Stimulated activated CD4-positive, alpha-beta T cell treated with anti-CD3 and anti-CD28 coated beads, TNF-alpha, amount 100 ng/mL, for 4 hours (primary cell): ENCODE results near the gene CD247.

Source experiments
- DNase-seq, 3 experiments: peaks; one replicate each; pipeline ENCODE4 v3.0.0-alpha.2; 2020; ENCODE audit warnings: low read depth in 3 of 3

Gene CD247

DNA sequence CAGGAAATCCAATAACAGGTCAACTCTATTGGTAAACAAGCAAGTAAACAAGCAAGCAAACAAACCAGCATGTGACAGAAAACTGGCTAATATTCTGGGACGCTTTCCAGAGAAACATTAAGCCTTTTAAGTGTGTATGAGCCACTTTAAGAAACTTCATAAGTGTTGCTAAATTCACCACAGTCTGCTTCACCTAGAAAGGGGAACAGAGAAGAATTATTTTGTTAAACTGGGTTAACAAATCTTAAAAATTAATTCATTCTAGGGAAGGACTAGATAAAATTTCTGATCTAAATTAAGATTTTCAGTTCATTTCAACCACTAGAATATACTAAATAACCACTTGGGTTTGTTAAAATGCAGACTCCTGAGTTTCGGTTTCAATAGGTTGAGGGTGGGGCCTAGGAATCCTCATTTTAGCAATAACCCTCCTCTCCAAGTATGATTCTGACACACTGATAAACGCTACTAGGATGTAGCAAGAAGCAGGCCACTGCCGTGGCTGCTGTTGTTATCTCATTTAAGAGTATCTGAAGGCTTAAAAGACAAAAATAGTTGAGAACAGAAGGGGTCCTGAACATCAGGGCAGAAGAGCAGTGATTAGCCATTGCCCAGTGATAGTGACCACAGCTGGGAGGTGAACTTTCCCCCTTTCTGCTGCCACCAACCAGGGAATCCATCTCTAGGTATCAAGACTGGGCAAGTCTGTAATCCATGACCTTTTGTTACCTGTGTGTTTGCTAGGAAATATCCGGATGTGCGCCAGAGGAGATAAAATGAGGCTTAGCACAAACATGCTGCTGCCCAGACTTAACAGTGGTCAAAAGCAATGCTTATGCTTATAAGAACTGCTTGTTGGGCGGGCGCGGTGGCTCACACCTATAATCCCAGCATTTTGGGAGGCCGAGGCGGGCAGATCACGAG is 24.0 kb upstream of the CD247 start:
- DNase-seq = no peak

DNA sequence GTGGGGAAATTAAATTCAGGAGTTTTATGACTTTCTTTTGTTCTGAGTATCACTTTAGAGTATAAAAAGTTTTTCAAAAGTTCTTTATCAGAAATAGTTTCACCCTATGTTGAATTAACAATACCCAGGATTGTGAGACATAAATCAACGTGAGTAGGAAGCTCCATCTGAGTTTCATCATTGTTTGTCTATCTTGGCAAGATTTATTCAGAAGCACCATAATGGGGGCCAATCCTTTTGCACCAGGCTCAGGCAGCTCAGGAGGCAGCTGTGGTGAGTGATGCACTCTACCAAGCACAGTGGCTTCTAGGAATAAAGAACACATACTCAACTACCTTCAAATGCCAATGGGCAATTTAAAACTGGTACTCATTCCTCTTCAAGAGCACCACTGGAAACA is 23.3 kb upstream of the CD247 start:
- DNase-seq = no peak

DNA sequence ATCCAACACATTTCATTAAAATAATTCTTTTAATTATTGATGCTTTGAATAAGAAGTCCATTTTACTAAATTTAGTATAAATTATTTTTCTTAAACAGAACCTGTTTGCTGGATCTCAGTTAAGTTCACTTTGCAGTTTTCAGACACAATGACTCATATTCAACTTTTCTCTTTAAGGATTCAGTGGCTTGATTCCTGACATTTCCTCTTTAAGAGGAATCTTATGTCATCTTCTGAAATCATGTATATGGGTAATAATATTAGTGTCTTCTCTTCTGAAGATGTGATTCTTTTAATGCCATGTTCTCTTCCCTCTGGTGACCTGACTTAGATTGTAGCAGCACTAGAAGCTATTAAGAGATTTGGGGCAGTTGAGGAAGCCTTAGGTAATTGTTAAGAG is 22.7 kb upstream of the CD247 start:
- DNase-seq = no peak

DNA sequence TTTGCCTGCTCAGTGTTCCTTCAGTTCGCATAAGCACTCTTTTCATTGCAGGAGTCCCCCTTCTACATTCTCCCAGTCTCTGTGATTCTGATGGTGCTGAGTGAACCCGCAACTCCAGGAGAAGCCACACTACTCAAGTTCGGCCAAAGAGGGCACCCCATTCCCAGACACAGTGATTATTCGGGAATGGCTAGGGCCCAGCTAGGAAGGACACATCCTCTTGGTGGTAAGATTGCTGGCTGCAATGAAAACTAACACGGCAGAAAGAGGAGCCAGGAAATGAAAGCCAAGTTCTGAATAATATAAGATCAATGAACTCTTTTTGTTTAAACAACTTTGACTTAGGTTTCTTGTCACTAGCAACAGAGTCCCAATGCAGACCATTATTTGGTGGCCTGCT is 20.3 kb upstream of the CD247 start:
- no peak for DNase-seq

DNA sequence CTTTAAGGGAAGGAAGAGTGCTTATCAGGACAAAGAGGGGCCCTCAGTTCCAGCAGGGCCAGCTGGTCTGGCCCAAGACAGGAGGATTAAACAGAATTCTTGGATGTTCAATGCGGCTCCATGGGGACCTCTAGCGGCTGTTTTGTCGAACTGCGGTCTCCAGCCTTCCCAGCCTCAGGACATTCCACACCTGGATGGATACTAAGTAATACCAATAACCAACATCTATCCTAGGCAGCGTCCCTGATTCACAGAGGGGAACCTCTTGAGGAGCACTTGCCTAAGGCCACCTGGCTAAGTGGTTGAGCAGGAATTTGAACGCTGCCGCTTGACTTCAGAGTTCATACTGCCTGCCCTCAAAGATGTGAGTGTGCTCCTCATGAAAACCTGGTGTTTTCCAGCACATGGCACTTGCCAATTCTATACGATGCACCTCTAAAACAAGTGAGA is 15.5 kb upstream of the CD247 start:
- peak in 1 of 3 experiments; percentile 48 for DNase-seq

DNA sequence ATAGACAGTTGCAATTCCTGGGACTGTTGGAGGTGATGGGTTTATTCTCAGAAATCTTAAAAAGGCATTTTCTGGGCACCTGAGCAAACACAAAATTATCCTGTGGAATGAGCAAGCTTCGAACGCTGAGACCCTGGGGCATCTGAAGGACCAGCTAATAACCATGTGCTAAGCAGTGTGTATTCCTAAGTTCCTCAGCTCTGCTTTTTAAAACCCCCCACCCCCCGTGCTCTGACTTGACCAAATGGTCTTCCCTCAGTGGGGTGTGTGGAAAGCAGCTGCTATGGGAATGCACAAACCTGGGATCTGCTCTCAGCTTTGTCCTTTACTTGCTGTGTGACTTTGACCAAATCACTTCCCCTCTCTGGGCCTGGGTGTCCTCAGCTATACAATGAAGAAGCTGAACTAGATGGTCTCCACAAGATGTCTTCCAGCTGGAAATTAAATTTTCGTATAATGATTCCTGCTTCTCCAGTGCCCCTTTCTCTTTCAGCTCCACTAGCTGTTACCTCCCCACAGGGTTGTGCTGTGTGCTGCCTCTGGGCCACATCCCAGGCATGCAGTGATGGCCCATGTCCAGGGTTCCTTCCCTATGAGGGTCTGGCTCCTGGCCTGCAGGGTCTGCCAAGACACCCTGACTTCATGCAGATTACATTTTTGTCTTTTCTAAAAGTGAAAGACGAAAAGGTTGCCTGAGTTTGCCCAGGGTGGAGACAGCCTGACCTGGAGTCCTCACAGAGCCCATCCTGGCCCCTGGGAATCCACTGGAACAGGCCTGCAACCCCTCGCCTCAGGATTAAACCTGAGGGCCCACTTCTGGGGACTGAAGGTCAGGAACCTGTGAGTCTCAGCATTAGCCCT is 14.9 kb upstream of the CD247 start:
- DNase-seq = no peak

DNA sequence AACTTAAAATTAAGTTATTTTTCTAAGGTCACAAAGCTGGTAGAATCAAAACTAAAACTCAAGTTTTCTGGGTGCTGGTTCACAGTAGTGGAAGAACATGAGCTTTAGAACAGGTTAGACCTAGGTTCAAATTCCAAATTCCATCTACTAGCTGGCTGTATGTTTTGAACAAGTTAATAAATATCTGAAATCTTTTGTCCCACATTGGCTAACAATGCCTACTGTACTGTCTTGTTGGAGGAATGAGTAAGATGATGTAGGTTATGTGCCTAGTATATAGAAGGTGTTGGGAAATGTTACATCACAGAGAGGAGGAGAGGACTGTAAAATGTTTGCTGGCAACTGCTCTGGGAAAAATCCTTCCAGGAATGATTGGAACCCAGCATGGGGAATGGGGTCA is 14.0 kb upstream of the CD247 start:
- DNase-seq = no peak

DNA sequence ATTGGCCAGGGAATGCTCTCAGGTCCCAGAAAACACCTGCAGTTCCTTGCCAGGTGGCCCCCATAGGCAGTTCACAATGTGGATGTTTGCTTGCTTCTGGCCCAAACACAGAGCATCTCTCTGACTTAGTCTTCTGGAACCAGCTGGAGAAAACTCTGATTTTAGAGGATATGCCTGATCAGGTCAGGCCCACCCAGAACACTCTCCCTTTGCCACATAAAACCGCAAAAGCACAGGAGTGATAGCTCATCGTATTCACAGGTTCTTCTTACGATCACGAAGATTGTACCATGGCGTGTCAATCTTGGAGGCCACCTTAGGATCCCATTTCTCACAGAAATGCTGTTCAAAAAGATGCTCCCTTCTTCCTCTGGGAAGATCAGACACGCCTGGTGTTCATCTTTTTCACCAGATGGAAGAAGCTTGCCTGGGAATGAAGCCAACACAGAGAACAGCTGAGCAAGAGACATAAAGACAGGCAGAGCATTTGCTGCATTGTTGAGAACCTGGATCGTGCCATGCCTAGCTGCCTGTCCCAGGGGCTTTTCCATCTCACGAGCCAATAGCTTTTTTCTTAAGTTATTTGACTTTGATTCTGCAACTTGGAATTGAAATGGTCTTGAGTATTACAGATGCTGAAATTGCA is 11.6 kb upstream of the CD247 start:
- no peak for DNase-seq

DNA sequence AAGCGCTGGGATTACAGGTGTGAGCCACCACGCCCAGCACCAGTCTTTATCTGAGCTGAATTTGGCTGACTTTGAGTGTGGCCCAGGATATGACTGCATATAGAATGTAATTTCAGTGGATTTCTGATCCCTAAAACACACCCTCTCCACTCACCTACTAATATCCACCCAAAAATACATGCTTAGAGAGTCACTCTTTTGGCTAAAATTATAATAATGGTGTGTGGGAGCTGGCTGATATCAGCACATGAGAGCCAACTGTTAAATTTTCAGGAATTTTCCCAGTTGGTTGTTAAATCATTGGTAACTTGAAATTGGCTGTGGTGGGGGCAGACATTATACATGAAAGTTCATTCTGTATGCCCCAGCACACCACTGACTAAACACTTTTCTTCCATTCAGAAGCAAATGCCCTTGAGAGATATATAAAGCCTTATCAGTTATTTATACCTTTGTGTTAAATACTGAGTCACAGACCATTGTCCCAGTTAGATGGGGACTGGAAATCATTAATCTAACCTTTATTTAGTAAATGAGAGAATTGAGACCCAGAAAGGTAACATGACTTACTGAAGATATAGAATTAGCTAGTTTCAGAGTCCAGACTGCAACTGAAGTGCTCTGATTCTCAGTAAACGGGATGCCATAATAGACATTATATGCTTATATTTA is 9.9 kb upstream of the CD247 start:
- no peak for DNase-seq

DNA sequence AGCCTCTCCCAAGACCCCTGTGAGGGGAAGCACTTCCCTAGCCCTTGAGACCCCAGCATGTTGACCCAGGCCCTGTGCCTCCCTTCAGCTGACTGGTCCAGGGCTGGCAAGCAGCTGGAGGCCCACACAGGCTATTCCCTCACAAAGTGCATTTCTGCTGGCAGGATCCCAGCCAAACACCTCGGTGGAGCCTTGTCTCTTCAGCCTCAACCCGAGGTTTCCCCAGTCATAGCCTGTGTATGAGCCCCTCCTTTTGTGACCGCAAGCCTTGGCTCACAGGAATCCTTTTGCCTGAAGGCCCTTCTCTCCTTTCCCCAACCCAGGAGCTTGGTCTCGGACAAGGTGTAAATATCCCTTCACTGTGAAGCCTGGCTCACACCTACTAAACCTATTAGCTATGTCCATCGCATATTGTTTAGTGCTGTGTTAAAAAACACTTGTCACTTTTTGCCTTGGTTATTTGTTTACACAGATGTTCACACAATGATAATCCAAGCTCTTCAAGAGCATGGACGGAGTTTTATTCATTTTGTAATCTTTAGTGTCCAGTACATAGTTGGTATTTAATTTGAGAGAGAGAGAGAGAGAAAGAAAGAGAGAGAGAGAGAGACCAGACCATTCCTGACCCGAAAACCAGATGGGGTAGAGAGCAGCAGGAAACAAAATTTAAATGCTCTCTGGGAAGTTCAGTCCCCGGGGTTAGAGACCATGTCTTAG is 8.5 kb upstream of the CD247 start:
- no peak for DNase-seq

DNA sequence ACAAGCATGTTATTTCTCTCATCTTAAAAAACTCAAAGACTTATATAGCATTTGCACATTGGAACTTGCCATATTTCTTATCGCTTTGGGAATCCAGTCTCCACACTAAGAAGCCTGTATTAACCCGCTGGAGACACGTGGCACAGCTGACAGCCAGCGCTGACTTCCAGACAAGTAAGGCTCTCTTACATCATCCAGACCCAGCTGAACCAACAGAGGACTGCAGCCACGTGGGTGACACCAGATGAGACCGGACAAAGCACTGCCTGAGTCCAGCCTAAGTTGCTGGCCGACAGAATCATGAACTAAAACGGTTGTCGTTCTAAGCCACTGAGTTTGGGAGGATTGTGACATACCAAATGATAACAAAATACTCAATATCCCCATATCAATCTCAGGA is 6.3 kb upstream of the CD247 start:
- no peak for DNase-seq

DNA sequence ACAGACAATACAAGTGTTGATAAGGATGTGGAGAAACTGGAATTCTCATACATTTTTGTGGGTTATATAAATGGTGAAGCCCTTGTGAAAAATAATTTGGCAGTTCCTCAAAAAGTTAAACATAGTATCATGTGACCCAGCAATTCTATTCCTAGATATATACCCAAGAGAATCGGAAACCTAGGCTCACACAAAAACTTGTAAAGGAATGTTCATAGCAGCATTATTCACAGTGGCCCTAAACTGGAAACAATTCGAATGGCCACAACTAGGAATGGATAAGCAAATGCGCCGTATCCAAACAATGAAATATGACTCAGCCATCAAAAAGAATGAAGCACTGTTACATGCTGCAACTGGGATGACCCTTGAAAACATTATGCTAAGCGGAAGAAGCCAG is 3.9 kb upstream of the CD247 start:
- DNase-seq = no peak

DNA sequence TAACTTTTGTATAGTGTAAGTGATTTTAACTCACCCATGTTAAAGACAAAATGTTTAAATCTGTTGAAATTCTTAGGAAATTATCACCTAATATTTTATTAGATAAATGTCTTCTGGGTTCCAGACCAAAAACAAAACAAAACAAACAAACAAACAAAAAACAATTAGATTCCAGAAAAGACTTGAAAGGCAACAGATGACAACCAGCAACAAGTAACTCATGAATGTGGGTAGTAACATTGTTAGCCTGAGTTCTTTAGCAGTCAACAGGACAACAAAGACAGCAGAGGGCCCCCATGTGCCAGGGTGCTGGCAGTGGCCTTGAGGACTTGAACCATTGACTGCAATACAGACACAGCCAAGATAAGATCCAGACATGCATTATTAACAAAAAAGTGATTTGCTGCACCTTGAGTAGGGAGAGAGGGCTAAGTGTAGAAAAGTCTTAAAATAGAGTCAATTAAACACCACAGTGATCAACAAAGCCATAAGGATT is 2.4 kb upstream of the CD247 start:
- no peak for DNase-seq

DNA sequence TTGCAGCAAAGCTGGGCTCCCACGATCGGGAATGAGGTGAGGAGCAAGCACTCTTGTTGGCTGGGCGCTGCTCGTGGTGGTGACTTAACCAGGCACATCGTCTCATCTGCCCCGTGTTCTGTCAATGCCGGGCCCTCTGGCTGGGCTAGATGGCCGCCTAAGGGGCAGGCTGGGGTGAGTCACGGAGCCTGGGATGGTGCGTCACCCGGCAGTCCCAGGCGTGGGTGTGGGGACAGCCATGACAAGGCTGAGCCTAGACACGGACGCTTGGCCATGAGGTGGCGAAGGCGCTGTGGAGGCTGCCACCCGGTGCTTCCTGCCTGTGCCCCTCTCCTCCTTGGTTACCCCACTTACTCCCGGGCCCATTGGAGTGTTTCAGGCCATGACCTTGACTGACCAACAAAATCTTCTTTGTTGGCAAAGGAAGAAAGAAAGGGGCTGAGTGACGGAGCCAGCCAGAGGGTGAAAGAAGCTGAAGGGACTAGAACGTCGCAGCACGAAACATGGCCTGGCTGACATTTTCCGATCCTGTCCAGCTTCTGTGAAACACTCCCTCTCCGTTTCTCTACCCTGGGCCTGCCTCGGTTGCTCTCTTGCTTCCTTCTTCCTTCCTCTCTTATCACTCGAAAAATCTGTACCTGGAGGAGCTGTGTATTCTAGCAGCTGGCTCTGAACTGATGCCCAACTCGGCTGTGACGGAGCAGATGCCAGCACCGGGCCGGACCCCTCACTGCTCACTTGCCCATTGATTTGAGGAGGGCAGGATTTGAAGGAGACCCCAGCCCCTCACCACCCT is 596 bp downstream of the CD247 start:
- DNase-seq = peak; percentile 73 to 82 (median 75)

DNA sequence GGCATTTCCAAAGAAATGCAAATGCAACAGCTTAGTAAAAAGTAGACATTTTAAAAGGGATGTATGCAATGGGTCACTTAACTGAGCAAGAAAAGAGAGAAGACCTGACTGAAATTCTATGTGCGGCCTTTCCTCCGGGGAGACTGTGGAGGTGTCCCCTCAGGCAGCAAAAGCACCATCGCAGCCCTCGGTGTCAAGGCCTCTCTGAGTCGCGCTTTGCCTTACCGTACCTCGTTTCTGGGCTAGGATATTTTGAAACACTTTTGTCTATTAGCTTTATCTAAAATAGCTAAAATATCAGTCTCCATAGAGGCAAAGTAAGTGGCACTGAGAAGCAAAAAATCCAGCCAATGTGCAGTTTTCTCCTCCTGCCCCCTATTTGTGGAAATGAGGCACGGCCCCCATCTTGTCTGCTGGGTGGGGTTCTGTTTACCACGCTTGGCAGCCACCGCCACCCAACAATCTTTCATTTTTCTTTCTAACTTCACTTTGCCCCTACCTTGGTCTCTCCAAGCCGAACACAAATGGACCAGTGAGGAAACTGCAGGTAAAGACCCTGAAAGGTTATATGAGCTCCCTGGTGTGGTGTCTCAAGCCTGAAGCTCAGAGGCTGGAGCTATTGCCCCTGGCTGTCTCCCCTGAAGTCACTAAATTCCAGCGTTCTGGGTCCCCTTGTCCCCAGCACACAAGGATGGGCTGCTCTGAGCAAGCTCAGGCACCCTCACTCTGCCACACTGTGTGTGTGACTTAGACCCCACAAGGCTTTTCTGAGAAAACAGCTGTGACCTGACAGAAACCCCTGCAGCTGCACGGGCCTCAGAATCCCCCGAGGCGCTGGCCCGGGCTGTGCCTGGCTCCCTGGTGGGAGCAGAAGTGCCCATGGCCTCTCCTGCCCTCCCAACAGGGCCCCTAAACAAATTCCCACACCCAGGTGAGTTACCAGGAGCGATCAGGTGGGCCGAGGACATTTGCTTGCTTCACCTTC is 1.6 kb downstream of the CD247 start:
- no peak for DNase-seq

DNA sequence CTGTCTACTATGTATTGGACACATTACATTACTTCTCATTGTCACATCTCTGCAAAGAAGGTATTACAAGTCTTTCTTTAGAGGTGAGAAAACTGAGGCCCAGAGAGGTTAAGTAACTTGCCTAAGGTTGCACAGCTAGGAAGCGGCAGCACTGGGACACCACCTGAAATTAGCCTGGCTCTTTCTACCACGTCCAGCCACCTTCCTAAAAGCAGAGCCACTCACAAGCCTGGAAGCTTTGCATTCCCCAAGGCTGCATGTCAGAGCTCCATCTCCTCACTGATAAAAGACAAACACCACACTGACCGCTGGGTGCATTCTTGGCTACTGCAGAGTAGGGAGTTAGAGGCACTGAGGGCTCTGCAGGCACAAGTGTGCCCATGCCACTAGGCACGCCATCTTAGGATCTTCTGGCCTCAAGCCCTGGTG is 2.4 kb downstream of the CD247 start:
- no peak for DNase-seq

DNA sequence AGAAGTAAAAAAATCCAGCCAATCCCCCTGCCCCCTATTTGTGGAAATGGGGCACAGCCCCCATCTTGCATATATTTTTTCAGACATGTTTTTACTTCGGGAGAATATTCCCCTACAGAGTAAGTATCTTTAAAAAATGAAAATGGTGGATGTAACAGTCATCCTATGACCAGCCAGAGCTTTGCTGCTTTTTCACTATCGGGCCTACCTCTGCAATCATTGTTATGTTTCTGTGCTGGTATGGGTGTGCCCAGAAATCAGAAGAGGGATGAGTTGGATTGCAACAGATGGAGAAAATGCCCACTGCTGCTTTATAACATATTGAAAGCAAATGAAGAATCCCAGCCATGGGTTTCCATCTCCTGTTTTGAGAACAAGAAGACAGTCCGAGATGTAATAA is 2.9 kb downstream of the CD247 start:
- no peak for DNase-seq

DNA sequence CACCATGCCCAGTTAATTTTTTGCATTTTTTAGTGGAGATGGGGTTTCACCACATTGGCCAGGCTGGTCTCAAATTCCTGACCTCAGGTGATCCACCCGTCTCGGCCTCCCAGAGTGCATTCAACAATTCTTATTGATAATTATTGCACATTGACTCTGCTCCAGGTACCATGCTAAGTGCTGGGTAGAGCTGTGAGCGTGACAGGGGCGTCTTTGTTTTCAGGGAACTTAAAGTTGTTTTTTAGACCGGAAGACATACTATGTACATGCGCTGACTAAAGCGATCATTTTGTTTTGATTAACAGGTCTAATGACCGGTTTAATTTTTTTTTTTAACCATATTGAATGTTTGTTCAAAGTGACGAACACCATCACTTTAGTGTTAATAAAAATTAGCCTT is 4.0 kb downstream of the CD247 start:
- no peak for DNase-seq
